DND-41 (cell line): Measurements from ENCODE around the gene GRID1.

Experiments used
- ATAC-seq: fragments of 200-7000 bp; cut with Tn5 transposase; 3 replicates; pipeline ENCODE4 v1.9.1; 2021; ENCODE audit warnings: low read depth; ENCODE audit not compliant: insufficient read depth
- DNase-seq: peaks from one replicate; pipeline ENCODE4 v3.0.0-alpha.2; 2020
- H2AFZ ChIP-seq: 2 replicates; pipeline ENCODE4 v1.6.0; 2012; ENCODE audit warnings: low read depth, low read length
- H3K27ac ChIP-seq: 2 replicates; pipeline ENCODE4 v1.5.1; 2012; ENCODE audit warnings: low read length, inconsistent platforms
- H3K27me3 ChIP-seq: fragments of 200-600 bp; sonication (generic); 2 replicates; pipeline ENCODE4 v1.6.0; 2012; ENCODE audit warnings: low read length, mild to moderate bottlenecking, inconsistent platforms; ENCODE audit not compliant: insufficient read depth, poor library complexity
- H3K36me3 ChIP-seq: 2 replicates; pipeline ENCODE4 v1.5.1; 2012; ENCODE audit warnings: low read length, inconsistent platforms; ENCODE audit not compliant: insufficient read depth
- H3K4me1 ChIP-seq: 2 replicates; pipeline ENCODE4 v1.5.1; 2012; ENCODE audit warnings: mild to moderate bottlenecking, low read length; ENCODE audit not compliant: insufficient read depth
- H3K4me2 ChIP-seq: 2 replicates; pipeline ENCODE4 v1.6.0; 2012; ENCODE audit warnings: mild to moderate bottlenecking, moderate library complexity, low read length, inconsistent platforms; ENCODE audit not compliant: insufficient read depth
- H3K4me3 ChIP-seq, 2 experiments: fragments of 200-600 bp in 1 of 2; shearing (Covaris generic) in 1 of 2; 2 replicates each; pipeline ENCODE4 v1.5.1; 2012 to 2016; ENCODE audit warnings: inconsistent platforms in 2 of 2, low read length in 2 of 2, mild to moderate bottlenecking in 2 of 2, low read depth in 1 of 2, moderate library complexity in 1 of 2
- H3K79me2 ChIP-seq: 2 replicates; pipeline ENCODE4 v1.6.0; 2012; ENCODE audit warnings: low read length, inconsistent platforms; ENCODE audit not compliant: insufficient read depth
- H3K9ac ChIP-seq: 2 replicates; pipeline ENCODE4 v1.6.0; 2012; ENCODE audit warnings: low read depth, mild to moderate bottlenecking, inconsistent platforms, low read length, moderate library complexity
- H3K9me3 ChIP-seq: 2 replicates; pipeline ENCODE4 v1.5.1; 2012; ENCODE audit warnings: low read length, moderate library complexity, mild to moderate bottlenecking, inconsistent platforms; ENCODE audit not compliant: insufficient read depth, severe bottlenecking
- H4K20me1 ChIP-seq: 2 replicates; pipeline ENCODE4 v1.6.0; 2012; ENCODE audit warnings: low read length; ENCODE audit not compliant: insufficient read depth
- CTCF ChIP-seq: IDR thresholded peaks from 2 replicates; pipeline ENCODE4 v1.5.1; 2012; ENCODE audit warnings: borderline replicate concordance, low read length, moderate library complexity, mild to moderate bottlenecking; ENCODE audit not compliant: poor library complexity, severe bottlenecking; ENCODE audit errors: extremely low read depth
- EZH2 ChIP-seq: IDR thresholded peaks from 3 replicates; pipeline ENCODE4 v1.6.1; 2012; ENCODE audit warnings: borderline replicate concordance, low read depth, mild to moderate bottlenecking, moderate library complexity, low read length, inconsistent platforms; ENCODE audit not compliant: severe bottlenecking

The GRID1 gene

DNA sequence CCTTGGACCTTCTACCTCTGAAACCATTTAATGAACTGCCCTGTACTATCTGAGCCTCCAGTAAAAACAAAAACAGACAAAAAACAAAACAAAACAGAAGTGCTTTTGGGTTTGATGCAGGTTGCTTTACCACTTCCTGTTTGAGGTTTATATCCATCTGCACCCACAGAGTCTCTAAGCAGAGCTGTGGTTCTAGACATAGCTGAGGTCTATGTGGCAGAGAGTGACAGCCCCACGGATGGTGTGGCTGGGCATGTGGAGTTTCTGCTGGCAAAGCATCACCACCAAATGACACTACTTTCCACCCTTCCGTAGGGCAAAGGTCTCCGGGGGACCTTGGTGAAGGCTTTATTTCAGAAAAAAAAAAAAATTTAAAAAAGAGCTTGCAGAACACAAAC is 754.2 kb downstream of the GRID1 start:
- H3K4me2 ChIP-seq = peak overlapping the region; percentile 37; the same call in 1 of the 2 replicates
- ATAC-seq (peak; percentile 90), DNase-seq (peak; percentile 80)
- no peak for TF ChIP-seq CTCF
- no peak for TF ChIP-seq EZH2
- H4K20me1 ChIP-seq = no peaks in the 10 kb centered on the region
- peak overlapping the region; percentile 75 for H3K27ac ChIP-seq
- H3K9me3 ChIP-seq = no peaks in the 10 kb centered on the region
- no peak overlapping the region for H3K9ac ChIP-seq
- peaks cover 45% of the 10 kb centered on the region for H3K4me1 ChIP-seq
- H2AFZ ChIP-seq = no peak overlapping the region
- H3K79me2 ChIP-seq = no peaks in the 10 kb centered on the region
- no peaks in the 10 kb centered on the region for H3K27me3 ChIP-seq
- no peaks in the 10 kb centered on the region for H3K36me3 ChIP-seq
- no peak overlapping the region for H3K4me3 ChIP-seq

DNA sequence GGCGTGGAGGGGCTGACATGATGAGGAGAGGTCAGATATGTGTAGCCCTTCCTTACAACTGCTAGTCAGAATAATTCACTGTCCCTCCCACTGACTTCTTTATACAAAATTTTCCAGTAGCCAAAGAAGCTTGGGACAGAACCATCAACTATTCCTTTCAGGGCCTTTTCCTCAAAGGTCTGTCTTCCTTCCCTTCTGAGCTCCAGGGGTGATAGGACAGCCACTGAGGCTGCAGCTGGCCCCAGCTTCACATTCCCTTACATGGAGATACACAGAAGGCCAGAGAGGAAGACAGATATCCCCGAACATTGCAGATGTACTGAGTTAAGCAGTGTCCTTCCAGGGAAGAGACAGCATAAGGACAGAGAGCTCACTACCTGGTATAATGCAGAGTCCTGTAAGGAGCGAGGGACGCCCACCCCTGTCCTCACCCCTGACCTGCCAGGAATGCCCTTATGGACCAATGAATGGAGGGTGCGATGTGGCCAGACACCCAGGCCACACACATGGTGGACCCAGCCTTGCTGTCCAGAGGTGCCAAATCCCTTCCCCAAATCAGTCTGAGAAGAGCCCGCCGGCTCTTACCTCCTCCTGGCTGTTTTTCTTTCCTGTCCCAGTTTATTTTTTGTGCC is 754.7 kb downstream of the GRID1 start:
- peak overlapping the region; percentile 51 for H3K27ac ChIP-seq
- ATAC-seq = no peak
- H3K27me3 ChIP-seq = no peaks in the 10 kb centered on the region
- H4K20me1 ChIP-seq = no peaks in the 10 kb centered on the region
- no peaks in the 10 kb centered on the region for H3K36me3 ChIP-seq
- H3K4me2 ChIP-seq = no peak overlapping the region
- no peak overlapping the region for H3K9ac ChIP-seq
- H3K4me3 ChIP-seq = no peak overlapping the region
- H3K4me1 ChIP-seq = peaks cover 45% of the 10 kb centered on the region
- no peaks in the 10 kb centered on the region for H3K9me3 ChIP-seq
- no peak overlapping the region for H2AFZ ChIP-seq
- TF ChIP-seq EZH2 = no peak
- DNase-seq = no peak
- H3K79me2 ChIP-seq = no peaks in the 10 kb centered on the region

DNA sequence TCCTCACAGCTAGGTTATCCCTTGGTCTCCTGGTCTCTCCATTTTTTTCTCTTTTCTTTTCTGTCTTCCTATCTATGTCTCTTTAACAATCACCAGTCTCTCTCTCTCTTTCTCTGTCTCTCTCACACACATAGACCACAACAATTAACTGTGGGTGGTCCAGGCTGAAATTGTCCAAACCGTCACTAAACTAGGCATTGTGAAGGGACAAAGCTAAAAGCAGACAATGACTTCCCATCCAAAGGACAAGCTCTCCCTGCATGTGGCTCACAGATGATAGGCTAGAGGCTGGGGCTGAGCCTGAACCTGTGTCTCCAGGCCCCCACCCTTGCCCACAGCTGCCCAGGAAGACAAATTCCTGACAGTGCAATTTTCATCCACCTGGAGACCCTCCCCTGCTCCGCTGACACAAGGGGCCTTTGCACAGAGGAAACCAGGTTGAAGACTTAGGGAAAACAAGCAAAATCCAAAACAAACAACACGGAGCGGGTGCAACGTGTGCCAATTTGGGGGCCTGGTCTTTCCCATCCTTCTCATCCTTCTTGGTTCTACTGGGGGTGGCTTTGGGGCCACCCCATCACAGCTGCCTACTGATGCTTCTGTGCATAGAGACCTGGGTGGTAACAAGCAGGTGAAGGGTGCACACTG is 755.4 kb downstream of the GRID1 start:
- H4K20me1 ChIP-seq = no peaks in the 10 kb centered on the region
- peak overlapping the region; percentile 51; the same call in 1 of the 2 replicates for H3K27ac ChIP-seq
- no peak overlapping the region for H3K9ac ChIP-seq
- H3K4me1 ChIP-seq = peaks cover 45% of the 10 kb centered on the region
- H3K4me3 ChIP-seq = no peak overlapping the region
- DNase-seq (no peak), ATAC-seq (no peak)
- H3K27me3 ChIP-seq = no peaks in the 10 kb centered on the region
- H2AFZ ChIP-seq = no peak overlapping the region
- no peak for TF ChIP-seq CTCF
- no peak for TF ChIP-seq EZH2
- no peaks in the 10 kb centered on the region for H3K36me3 ChIP-seq
- no peaks in the 10 kb centered on the region for H3K79me2 ChIP-seq
- H3K9me3 ChIP-seq = no peaks in the 10 kb centered on the region
- no peak overlapping the region for H3K4me2 ChIP-seq

DNA sequence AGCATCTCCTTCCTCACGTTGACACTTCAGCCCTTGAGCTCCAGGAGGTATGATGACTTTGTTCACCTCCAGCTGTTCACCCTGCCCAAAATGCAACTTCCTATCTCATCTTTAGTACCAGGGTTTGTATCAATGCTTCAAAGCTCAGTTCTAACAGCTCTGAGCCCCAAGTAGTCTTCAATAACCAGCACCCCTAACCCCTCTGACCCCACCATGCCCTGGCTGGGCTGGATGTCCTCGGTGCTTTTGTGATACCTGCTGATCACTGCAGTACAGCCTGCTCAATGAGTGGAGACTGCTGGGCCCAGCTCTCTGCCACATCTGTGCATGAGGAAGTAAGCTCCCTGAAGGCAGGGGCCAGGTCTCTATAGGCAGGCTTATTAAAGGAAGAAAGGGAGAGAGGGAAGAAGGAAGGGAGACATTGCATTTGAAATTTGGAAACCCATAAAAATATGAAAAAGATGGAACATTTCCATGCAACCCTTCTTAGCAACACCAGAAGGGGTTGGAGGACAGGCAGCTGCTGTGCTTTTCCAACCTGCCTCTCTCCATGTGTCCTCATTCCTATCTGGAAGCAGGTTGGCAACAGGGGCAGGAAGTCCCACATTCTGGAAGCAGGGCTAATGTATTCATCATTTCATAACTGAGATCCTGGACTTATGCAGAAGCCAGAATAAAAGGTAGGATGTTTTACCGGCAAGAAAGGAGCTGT is 756.1 kb downstream of the GRID1 start:
- H4K20me1 ChIP-seq = no peaks in the 10 kb centered on the region
- no peak overlapping the region for H3K27ac ChIP-seq
- no peak overlapping the region for H3K9ac ChIP-seq
- H3K4me1 ChIP-seq = peaks cover 45% of the 10 kb centered on the region
- no peak for ATAC-seq
- H3K4me3 ChIP-seq = no peak overlapping the region
- no peak overlapping the region for H2AFZ ChIP-seq
- no peak for DNase-seq
- no peaks in the 10 kb centered on the region for H3K36me3 ChIP-seq
- no peaks in the 10 kb centered on the region for H3K79me2 ChIP-seq
- no peaks in the 10 kb centered on the region for H3K9me3 ChIP-seq
- H3K27me3 ChIP-seq = no peaks in the 10 kb centered on the region
- H3K4me2 ChIP-seq = no peak overlapping the region
- TF ChIP-seq EZH2 (no peak), CTCF (no peak)
